ENCODE results near the gene MCTP1. TPM values are rescaled to one million over a fixed set of nuclear protein-coding genes. Genes with fewer than 3 reads are reported as not detected.

MCTP1 gene
- polyA plus RNA-seq, 1 donor from 2014 or later = 1.9 TPM

- H3K9ac ChIP-seq (ENCODE audit: low read length) = no peak overlapping the region
- no peak for TF ChIP-seq EP300 (conservative IDR thresholded peaks at IDR 0.05; ENCODE audit: poor library complexity, severe bottlenecking)
- TF ChIP-seq REST (IDR thresholded peaks at IDR 0.05; ENCODE audit: borderline replicate concordance) = no peak
- no peak for TF ChIP-seq SMC3 (conservative IDR thresholded peaks at IDR 0.05; ENCODE audit: poor library complexity)
- TF ChIP-seq RAD21 (conservative IDR thresholded peaks at IDR 0.05) = no peak
- TF ChIP-seq, protein P1, sequence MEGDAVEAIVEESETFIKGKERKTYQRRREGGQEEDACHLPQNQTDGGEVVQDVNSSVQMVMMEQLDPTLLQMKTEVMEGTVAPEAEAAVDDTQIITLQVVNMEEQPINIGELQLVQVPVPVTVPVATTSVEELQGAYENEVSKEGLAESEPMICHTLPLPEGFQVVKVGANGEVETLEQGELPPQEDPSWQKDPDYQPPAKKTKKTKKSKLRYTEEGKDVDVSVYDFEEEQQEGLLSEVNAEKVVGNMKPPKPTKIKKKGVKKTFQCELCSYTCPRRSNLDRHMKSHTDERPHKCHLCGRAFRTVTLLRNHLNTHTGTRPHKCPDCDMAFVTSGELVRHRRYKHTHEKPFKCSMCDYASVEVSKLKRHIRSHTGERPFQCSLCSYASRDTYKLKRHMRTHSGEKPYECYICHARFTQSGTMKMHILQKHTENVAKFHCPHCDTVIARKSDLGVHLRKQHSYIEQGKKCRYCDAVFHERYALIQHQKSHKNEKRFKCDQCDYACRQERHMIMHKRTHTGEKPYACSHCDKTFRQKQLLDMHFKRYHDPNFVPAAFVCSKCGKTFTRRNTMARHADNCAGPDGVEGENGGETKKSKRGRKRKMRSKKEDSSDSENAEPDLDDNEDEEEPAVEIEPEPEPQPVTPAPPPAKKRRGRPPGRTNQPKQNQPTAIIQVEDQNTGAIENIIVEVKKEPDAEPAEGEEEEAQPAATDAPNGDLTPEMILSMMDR (IDR thresholded peaks at IDR 0.05; ENCODE audit: poor library complexity, severe bottlenecking) = no peak
- TF ChIP-seq MXI1 (conservative IDR thresholded peaks at IDR 0.05; ENCODE audit: poor library complexity, severe bottlenecking) = no peak
- no peaks in the 10 kb centered on the region for H3K79me2 ChIP-seq (replicated peaks; ENCODE audit: insufficient read depth, low read length)
- no peaks in the 10 kb centered on the region for H3F3A ChIP-seq (ENCODE audit: insufficient read depth, low read length, poor library complexity, severe bottlenecking)
- H3K9me2 ChIP-seq (ENCODE audit: insufficient read depth, low read length) = no peaks in the 10 kb centered on the region
- no peaks in the 10 kb centered on the region for H3K27me3 ChIP-seq (ENCODE audit: insufficient read depth, low read depth, low read length)
- H3K4me2 ChIP-seq (ENCODE audit: low read length) = no peak overlapping the region
- H4K20me1 ChIP-seq (ENCODE audit: insufficient read depth) = no peaks in the 10 kb centered on the region
- H2AFZ ChIP-seq (ENCODE audit: low read depth, low read length) = no peak overlapping the region
- no peak overlapping the region for H3K27ac ChIP-seq (ENCODE audit: low read length)
- no peaks in the 10 kb centered on the region for H3K36me3 ChIP-seq (ENCODE audit: insufficient read depth, low read length)
- H3K4me3 ChIP-seq (ENCODE audit: low read length) = no peak overlapping the region
- no peaks in the 10 kb centered on the region for H3K9me3 ChIP-seq (ENCODE audit: low read length)
Measured at GRCh38 chr5:94761055-94761454, 523.8 kb downstream of the MCTP1 start.

DNA sequence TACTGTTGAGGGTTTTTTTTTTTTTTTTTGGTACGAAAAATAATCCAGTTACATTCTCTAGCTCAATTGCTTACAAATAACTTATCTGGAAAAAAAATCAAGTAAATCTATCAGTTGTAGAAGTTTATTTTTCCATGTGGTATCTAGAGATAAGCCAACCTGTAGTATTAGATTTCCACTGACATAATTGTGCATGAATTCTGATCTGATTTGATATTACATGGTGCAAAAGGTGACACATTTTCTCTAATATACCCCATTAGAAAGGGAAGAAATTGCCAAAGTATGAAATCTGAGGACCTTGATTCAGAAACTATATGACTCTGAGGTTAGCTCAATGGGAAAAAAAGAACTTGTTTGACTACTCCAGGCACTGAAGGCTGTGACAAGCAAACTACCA, 524.9 kb downstream of the MCTP1 start:
- no peaks in the 10 kb centered on the region for H3K79me2 ChIP-seq (replicated peaks; ENCODE audit: insufficient read depth, low read length)
- TF ChIP-seq SMC3 (conservative IDR thresholded peaks at IDR 0.05; ENCODE audit: poor library complexity) (no peak), REST (IDR thresholded peaks at IDR 0.05; ENCODE audit: borderline replicate concordance) (no peak), RAD21 (conservative IDR thresholded peaks at IDR 0.05) (no peak), POLR2AphosphoS5 (IDR thresholded peaks at IDR 0.05) (no peak), MXI1 (conservative IDR thresholded peaks at IDR 0.05; ENCODE audit: poor library complexity, severe bottlenecking) (no peak), EZH2 (IDR thresholded peaks at IDR 0.05; ENCODE audit: borderline replicate concordance, insufficient read depth, low read length, poor library complexity, severe bottlenecking) (no peak), EP300 (conservative IDR thresholded peaks at IDR 0.05; ENCODE audit: poor library complexity, severe bottlenecking) (no peak), TAF1 (IDR thresholded peaks at IDR 0.05; ENCODE audit: low read depth) (no peak)
- TF ChIP-seq, protein P1 (IDR thresholded peaks at IDR 0.05; ENCODE audit: poor library complexity, severe bottlenecking) = no peak
- no peaks in the 10 kb centered on the region for H4K20me1 ChIP-seq (ENCODE audit: insufficient read depth)
- H3F3A ChIP-seq (ENCODE audit: insufficient read depth, low read length, poor library complexity, severe bottlenecking) = no peaks in the 10 kb centered on the region
- H3K9me2 ChIP-seq (ENCODE audit: insufficient read depth, low read length) = no peaks in the 10 kb centered on the region
- H3K9ac ChIP-seq (ENCODE audit: low read length) = no peak overlapping the region
- H3K9me3 ChIP-seq (ENCODE audit: low read length) = no peaks in the 10 kb centered on the region
- H3K36me3 ChIP-seq (ENCODE audit: insufficient read depth, low read length) = no peaks in the 10 kb centered on the region
- H3K4me2 ChIP-seq (ENCODE audit: low read length) = no peak overlapping the region
- no peak overlapping the region for H3K4me3 ChIP-seq (ENCODE audit: low read length)
- no peak overlapping the region for H2AFZ ChIP-seq (ENCODE audit: low read depth, low read length)
- no peaks in the 10 kb centered on the region for H3K27me3 ChIP-seq (ENCODE audit: insufficient read depth, low read depth, low read length)
- H3K27ac ChIP-seq (ENCODE audit: low read length) = no peak overlapping the region

Measured in neural cell (in vitro differentiated cells).